ENCODE data around the gene SRP68.
"Not testable (repeated sequence)": the region's sequence is repeated elsewhere in the genome, so short reads cannot be mapped to it uniquely, and the experiment has no call there.

SRP68 gene

DNA sequence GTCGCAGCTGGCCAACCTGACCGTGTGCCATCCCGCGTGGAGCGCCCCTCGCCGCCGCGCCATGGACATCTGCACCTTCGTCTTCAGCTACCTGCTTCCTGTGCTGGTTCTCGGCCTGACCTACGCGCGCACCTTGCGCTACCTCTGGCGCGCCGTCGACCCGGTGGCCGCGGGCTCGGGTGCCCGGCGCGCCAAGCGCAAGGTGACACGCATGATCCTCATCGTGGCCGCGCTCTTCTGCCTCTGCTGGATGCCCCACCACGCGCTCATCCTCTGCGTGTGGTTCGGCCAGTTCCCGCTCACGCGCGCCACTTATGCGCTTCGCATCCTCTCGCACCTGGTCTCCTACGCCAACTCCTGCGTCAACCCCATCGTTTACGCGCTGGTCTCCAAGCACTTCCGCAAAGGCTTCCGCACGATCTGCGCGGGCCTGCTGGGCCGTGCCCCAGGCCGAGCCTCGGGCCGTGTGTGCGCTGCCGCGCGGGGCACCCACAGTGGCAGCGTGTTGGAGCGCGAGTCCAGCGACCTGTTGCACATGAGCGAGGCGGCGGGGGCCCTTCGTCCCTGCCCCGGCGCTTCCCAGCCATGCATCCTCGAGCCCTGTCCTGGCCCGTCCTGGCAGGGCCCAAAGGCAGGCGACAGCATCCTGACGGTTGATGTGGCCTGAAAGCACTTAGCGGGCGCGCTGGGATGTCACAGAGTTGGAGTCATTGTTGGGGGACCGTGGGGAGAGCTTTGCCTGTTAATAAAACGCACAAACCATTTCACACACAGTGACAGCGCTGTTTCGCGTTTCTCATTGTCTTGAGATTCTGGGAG, 4.7 kb upstream of the SRP68 start:
- no peak for FAIRE-seq

DNA sequence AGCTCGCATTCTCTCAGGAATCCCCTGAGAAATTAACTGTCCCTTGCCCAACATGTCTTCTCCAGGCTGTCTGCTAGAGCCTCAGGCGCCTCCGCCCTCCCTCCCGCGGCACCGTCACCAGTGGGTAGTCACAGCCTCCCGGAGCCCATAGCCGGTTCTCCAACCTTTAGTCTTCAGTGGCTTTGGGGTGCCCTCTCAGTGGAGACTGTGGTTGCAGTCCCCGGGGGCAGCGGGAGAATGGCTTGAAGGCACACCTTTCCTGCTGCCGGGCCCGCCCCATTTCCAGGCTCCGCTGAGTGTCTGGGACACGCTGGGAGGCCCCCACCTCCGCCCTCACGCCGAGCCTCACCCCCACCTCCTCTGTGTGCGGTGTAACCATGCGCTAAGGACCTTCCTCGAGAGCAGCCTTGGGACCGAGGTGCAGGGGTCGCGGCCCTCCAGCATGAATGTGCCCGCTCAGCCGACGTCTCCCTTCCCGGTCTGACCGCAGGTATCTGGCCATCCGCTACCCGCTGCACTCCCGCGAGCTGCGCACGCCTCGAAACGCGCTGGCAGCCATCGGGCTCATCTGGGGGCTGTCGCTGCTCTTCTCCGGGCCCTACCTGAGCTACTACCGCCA, 3.9 kb upstream of the SRP68 start:
- no peak for FAIRE-seq

DNA sequence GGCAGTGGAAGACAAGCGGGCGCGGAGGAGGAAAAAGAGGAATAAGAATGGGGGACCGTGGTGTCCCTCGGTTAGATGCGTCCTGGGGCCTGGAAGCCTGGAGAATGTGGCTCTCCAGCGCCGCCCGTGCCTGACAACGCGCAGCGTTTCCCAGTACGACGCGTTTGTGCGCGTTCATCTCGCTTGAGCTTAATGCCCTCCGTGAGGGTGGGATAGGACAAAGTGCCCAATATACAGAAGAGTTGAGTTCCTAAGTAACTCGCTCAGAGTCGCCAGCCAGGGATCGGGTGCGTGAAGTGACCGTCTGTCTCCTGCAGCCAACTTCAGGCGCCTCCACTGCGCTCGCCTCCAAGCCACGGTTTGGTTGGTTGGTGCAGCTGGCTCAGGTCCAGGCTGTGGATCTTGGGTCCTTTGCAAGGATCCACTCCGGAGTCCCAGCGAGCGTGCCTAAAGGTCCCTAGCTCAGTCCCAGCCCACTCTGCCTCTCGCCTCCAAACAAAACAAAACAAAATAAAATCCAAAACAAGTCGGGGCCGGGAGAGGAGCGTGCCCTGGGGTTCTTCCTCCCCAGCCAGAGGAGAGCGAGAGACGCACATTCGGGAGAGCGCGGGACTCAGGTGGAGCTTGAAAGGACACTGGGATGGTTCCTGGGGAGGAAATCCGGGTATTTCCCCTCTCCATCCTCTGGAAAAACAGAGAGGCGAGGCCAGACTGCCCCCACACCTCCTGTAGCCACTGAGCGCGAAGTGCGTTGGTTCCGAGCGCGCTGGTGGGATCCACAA, 3.2 kb upstream of the SRP68 start:
- no peak for FAIRE-seq

DNA sequence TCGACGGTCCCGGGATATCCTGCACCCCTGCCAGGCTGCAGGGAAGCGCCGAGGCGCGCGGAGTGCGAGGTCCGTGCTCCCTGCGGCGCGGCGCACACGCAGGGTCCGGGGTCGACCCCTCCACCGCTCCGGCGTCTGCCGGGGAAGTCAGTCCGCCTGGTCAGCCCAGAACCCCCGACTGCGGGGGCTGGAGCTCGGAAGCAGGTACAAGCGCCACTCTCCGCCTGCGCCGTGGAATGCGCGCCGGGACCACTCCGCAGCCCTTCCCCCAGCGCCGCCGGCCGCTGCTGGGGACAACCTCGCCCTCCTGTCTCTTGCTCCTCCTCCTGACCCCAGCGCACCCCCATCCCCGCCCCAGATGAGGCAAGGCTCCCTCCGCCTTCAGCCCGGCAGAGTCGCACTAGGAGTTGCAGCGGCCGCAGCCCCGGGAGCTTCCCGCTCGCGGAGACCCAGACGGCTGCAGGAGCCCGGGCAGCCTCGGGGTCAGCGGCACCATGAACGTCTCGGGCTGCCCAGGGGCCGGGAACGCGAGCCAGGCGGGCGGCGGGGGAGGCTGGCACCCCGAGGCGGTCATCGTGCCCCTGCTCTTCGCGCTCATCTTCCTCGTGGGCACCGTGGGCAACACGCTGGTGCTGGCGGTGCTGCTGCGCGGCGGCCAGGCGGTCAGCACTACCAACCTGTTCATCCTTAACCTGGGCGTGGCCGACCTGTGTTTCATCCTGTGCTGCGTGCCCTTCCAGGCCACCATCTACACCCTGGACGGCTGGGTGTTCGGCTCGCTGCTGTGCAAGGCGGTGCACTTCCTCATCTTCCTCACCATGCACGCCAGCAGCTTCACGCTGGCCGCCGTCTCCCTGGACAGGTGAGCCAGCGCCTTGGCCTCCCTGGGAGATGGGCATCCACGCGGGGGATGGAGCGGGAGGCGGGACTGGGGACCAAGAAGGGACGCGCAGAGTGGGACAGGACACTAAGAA, 2.4 kb upstream of the SRP68 start, which contains the start of gene GALR2:
Gene GALR2, plus strand, starts transcription at position 392 of the 974 bp plus-strand sequence. Its CDS starts 103 bp downstream, at position 495.
- FAIRE-seq, result no peak

DNA sequence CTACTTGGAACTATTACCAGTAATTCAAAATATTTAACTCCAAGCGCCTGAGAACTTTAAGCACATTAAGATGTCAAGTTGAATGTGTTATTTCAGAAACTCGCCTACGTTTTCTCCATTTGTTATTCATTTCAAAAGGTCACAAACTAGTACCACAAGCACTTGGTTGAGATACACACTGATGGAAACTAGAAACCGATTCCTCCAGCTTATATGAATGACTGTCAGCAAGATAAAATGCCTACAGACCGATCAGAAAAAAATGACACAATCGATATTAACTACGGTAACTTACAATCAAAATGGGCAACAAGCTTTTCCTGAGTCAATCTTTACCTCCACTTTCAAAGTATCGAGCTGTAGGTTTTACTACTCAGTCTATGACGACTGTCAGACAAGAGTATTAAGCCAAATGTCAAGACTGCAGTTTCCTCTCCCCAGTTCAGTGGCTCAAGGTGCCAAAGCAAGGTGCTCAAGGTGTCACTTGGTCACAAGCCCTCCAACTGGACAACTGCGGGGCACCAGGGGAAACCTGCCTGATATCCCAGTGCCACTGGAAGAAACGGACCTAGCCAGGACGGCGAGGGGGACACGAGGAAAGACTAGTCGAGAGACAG, 678 bp downstream of the SRP68 start:
- FAIRE-seq, result no peak

DNA sequence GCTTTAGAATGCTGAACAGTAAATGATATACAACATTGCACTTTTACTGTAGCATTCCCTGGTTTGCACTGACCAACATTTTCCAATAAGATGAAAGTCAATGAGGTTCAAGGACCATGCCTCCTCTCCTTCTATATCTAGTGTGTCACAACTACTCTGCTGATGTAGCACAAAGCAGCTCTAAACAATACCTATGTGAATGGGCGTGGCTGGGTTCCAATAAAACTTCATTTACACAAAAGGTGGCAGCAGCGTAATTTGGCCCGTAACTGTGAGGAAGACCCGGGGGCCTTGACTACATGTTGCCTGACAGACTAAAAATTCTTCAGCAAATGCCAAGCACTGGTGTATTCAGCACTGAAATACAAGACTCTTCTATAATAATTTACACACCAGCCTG, 6.5 kb downstream of the SRP68 start:
- FAIRE-seq, result no peak

DNA sequence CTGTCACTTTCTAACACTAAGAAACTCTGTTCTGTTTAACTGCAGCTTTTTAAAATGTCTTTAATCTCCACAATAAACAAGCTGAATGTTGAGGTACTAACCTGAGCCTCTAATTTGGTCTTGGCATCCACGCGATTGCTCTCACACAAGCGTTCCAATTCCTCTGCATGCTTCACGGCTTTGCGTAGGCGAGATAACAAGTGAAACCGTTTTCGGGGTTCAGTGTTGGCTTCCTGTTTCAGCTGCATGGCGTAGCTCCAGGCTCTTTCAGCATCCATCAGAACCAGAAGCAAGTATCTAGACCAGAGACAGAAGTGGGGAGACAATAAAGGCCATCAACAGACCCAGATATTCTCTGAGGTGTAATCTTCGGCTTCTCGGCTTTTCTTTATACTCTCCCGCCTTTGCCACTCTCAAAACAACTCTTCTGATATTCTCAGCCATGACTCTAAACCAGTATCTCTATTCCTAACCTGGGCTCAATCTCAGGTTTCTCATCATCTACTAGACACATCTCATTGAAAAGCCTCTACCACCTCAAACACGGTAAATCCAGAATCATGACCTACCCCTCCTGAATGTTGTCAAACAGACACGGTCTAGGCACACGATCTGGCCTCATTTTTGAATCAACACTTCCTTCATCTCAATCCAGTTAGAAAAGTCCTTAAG, 8.3 kb downstream of the SRP68 start:
- FAIRE-seq, result no peak

DNA sequence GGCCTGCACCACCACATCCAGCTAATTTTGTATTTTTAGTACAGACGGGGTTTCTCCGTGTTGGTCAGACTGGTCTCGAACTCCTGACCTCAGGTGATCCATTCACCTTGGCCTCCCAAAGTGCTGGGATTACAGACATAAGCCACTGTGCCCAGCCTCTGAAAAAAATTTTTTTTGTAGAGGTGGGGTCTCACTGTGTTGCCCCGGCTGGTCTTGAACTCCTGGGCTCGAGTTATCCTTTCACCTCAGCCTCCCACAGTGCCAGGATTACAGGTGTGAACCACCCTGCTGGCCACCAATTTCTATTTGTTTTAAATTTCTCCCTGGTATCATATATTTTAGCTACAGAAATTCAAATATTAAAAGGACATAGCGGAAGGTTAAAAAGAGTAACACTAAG, 14.1 kb downstream of the SRP68 start:
- FAIRE-seq, result not testable (repeated sequence)

DNA sequence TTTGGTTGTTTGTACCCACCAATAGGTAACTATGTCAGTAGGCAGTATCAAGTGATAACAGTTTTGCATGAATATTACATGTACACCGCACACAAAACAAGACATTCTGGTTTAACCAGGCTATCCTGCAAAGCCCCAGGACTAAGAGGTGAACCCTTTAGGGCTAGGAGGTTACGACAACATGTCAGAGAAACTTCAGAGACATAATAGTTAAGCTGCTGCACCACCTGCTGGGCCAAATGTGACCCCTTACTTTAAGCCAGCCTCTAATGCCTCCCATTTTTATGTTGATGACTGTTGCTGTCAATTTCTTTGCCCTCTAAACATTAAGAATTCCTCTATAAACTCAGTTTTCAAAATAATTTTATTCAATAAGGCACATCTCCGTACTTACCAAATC, 15.4 kb downstream of the SRP68 start:
- no peak for FAIRE-seq

DNA sequence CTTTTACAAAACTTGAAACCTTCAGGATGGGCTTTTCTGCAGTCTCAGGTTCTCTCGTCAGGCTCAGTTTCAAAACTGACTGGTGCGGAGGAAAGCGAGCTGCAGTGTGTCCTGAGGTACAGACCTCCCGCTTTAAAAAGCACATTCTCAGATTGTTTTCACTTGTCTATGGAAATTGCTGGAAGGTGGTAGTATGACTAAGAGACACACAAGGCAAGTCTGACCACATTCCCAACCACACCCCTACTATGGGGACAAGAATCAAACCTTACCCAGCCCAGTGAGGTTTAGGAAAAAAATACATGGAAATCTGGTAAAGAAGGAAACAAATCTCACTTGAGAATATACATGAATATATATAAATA, 18.2 kb downstream of the SRP68 start:
- no peak for FAIRE-seq

DNA sequence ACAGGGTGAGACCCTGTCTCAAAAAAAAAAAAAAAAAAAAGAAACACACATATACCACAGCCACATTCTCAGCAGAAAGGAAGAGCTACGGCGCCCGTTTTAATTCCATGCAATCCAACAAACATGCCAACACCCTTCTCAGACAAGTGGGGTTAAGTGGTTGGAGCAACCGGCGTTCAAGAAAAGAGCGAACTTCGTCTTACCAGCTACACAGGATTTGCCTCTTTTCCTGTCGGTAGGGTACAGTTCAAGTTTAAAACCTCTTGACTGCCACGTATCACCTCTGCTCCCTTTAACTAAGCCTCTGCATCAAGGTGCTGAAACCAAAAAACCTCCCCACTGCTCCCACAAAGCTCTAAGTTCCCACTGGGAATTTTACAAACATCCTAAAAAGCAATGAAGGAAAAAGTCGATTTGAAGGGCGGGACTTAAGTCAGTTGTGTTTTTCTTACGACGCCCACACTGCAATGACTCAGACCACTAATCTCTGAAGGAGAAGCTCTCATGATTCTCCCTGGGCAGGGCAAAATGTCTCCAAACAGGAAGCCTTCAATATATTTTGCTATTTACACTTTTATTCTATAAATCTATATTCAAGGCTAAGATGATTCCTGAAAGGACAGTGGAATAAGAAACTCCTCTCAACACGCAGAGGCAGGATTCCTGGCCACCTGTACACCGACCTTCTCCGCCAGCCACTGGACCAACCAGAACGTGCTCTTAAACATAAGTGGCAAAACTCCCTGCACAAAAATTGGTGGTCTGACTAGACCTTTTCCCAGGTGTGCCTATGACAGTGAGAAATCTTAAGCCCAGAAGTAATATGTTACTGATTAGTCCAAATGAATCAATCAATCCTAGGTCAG, 18.8 kb downstream of the SRP68 start:
- no peak for FAIRE-seq

DNA sequence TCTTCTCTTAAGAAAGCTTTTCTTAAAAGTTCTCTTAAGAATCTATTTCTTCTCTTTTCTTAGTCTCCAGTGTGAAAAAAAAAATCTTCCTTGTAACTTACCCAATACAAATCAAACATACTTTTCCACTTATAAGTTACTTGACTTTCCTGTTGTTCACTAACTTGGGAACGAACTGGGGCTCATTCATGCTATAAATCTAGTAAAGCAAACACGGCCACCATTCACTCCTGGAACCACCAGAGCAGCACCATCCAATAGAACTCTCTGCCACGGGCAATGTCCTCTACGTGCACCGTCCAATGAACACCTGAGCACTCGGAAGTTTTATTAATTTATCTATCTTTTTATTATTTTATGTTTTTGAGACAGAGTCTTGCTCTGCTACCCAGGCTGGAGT, 20.8 kb downstream of the SRP68 start:
- FAIRE-seq, result no peak

DNA sequence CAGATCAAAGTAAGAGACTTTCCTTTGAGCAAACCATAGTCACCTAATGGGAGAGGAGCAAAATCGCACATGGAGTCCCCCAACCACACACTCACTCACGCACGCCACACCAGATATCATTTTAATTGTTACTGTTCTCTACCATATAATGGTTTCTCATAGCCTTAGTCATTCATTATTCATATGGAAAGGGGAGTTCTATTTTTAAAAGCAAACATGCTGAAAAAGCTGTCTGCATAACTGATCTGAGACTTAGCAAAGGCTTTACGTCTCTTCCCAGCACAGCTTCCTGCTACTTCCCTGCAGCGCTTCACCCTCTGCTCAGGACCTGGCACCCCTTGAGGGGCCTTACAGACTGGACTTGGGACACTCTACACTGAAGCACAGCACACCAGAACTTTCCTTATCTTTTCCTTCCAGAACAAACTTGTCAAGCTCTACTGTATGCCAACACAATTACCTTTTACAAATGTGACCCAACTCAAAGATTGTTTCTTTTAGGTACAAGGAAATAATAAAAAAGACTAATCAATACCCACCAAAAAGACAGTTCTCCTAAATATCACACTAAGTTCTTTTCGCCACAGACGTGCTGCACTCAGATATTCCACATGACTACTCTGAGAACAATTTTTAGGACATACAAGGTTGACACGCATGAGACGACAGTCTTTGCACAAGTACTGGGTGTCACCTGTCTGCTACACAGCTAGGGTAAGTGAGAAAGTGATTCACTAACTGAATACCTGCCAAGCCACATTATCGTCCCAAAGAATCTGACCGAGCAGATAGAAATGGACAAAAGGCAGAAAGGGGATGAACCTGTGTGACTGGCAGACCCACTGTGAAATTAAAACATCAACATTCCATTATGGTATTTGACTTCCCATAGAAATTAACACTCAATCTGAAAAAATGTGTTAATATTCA, 21.5 kb downstream of the SRP68 start:
- FAIRE-seq, result no peak

DNA sequence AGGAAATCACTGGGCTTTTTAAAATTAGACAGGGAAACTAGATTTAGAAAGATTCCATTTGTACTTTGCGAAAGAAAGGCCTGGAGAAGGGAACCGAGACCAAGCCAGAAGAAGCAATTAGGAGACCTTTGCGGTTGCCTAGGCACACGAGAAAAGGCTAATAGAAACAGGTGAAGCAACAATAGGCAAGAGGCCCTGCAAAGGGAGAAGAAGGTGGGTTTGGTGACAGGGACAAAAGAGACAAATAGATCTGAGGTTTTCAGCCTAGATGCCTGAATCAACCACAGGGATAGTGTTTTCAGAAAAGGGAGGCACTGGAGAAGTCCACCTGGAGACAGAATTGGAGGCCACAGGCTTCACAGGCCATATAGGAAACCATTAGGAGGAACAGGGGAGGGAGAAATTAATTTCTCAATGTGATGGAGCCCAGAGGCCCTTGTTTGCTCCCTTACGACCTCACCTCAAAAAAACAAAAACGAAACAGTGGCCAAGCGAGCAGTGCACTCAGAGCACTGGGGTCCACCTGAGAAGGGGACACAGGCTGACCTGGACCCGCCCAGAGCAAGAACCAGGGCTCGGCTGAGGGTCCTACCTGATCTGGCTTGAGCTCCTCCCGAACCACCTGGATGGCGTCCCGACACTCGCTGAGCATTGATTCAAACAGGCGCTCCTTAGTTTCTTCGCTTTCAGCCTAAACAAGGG, 22.3 kb downstream of the SRP68 start:
- no peak for FAIRE-seq

DNA sequence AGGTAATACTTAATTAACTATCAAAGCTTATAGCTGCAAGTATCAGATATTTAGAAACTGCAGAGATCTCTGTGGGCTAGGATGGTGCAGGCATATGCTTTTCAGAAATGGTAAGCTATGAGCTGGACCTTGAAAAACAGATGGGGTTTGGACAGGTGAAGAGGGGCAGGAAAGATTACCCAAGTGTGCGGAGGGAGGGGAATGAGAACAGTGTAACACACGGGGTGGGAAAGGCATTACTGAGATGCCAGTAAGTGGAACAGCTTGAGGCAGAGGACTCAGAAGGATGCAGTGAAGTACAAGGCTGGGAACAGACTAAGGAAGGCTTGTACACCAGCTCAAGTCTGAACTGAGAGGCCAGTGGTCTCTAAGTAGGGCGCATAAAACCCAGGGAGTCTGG, 23.1 kb downstream of the SRP68 start:
- FAIRE-seq, result no peak

DNA sequence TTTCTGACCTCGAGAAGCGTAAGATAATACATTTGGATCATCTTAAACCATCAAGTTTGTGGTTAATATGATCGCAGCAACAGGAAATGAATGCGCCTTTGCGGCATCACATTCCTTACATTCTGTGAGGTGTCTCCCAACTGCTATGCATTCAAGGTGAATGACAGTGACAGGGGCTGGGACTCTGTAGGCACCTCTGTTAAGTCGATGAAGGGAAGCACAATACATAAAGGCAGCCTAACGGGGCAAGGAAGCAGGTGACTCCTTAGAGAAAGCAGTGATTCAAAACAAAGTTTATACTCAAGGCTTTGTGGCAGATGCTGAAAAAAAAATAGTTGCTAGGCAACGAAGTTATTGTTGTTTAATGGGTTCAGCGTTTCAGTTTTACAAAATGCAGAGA, 23.6 kb downstream of the SRP68 start:
- FAIRE-seq, result no peak

DNA sequence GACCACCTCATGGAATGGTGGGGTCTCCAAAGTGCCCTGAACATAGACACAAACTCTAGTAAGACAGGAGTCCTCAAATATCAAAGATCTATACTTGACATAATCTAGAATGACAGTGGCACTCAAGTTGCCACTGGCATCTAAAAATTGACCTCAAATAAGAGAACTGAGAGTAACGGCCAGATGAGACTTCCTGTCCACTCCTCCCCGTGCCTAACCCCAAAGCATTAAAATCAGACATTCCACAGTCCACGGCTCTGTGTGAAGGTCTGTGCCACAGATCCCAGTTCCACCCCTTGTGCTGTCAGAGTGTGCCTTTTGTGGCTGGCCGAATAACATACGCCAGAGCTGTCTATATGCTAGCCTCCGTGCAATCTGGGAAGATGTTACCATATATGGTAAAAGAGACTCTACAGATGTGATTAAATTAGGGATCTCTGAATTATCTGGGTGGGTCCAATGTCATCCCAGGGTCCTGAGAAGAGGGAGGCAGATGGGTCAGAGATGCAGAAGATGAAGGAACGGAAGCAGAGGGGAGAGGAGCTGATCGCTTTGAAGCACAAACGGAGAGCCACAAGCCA, 24.2 kb downstream of the SRP68 start:
- FAIRE-seq, result no peak

DNA sequence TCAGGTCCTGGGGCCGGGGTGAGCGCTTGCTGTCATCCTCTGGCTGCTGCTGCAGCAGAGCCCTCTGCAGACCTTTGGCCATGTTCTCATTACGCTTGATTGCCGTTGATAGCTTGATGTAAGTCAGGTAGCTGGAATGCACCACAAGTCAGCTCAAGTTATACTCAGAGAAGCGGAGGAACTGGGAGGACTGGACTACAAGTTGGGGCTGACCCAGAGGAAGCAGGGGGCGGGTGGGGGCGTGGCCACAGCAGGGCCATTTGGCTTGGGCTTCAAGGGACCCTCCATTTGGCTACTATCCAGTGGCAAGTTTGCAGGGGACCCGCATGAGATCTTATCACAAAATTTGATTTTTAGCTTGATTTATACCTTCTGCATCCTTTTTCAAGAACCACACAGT, 26.3 kb downstream of the SRP68 start:
- no peak for FAIRE-seq

All from TTC549 (cell line).